ENCODE results near the gene BACE1-AS. TPM values are rescaled to one million over a fixed set of nuclear protein-coding genes. Genes with fewer than 3 reads are reported as not detected.

BACE1-AS gene
- 1.4 to 2.4 TPM (median 2.4 TPM) in 5 replicates for total RNA-seq (2022; extraction: Qiagen RNA extraction; ENCODE audit: low read depth)

DNA sequence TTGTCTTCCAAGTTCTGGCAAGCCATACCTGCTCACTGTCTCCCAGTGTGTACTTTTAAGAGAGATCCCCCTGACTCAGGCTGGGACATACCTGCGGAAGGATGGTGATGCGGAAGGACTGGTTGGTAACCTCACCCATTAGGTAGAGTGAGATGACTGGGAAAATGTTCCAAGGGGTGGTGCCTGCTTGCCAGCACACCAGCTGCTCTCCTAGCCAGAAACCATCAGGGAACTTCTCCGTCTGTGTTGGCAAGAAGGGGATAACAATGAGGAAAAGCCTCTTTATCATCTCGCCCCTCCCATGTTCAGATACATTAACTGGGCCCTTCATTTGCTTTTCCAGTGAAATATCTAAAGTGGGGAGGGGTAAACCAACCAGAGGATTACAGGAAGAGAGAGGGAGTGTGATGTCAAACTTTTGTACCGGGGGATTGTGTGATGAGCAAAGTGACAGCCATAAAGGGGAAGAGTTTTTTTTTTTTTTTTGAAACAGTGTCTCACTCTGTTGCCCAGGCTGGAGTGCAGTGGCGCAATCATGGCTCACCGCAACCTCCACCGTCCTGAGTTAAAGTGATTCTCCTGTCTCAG, at the start of gene BACE1-AS:
Gene BACE1-AS (plus strand): TSS at position 538 of the 588 bp plus-strand sequence.

DNA sequence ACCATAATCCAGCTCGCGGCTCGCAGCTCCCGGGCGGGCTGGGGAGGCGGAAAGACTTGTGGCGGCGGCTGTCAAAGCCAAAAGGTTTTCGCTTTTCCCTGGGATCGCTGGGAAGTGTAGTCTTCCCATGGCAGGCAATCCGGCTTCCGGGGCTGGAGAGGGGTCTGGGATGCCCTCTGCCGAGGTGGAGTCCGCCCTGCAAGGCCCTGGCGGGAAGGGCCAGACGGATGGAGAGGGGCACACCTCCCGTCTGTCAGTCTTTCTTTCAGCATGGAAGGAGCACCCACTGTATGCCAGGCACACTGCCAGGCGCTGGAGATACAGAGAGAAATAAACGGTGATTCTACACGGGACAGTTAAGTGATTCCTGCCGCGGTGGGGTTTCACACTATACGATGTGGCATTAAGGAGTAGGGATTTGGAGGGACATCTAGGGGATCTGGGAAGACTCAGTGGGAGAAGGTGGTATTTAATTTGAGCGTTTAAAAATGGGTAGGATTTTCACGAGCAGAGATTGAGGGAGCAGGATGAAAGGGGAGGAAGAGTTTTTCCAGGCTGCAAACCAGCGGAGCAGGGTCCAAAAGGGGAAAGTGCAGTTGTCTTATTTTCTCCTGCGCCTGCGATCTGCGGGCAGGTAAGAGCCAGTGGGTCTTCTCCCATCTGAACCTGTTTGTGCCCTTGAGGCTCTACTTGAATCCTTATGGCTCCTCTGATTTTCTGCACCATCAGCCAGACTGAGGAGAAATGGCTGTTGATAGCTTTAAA, 25.2 kb downstream of the BACE1-AS start, which contains the start of gene BACE1:
Gene BACE1 (minus strand): TSS at position 60 of the 765 bp plus-strand sequence. CDS start 461 bp downstream, outside the sequence.

DNA sequence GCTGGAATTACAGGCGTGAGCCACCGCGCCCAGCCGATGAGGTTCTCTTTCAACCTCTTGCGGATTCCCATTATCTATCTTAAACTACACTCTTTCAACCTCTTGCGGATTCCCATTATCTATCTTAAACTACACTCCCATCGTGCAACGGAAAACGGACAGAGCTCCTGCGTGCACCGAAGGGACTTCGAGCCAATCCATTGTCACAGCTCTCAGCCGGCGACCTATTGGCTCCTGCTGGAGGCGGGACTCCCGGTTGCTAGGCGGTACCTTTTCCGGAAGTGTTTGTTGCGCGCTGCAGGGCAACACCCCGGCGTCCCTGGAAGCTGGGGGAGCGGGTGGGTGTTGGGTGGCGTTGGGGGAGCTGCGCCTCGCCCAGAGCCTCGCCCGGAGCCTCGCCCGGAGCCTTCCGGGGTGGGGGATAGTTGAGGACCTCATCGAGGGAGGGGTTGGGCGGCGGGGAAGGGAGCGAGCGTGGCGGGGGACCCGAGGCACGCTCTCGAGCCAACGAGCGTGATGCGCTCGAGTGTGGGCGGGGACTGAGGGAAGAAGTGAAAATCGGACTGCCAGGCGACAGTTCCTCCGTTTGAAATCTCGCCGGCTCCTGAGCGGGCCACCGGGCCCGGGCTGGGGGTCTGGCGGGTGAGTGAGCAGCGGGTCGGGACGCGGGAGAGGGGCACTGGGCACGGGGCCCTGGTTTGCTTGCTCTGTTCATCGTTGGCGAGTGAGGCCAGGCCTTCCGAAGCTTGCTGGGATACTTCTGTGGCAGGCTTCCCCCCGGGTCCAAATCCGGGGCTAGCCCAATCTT, 36.6 kb downstream of the BACE1-AS start, which contains the start of gene CEP164:
Gene CEP164 (plus strand): TSS at position 288 of the 808 bp plus-strand sequence. CDS start 10,733 bp downstream, outside the sequence.

Other genes with a start within 250 kb of the BACE1-AS start
- 7.8 to 11.0 TPM (median 10.1 TPM) in 5 replicates for gene SIK3, start 192.9 kb upstream of the BACE1-AS start, total RNA-seq (2022; extraction: Qiagen RNA extraction; ENCODE audit: low read depth)
- 33.9 to 45.2 TPM (median 41.4 TPM) in 5 replicates for gene PAFAH1B2, start 147.1 kb upstream of the BACE1-AS start, total RNA-seq (2022; extraction: Qiagen RNA extraction; ENCODE audit: low read depth)
- gene SIDT2, start 112.6 kb upstream of the BACE1-AS start, total RNA-seq (2022; extraction: Qiagen RNA extraction; ENCODE audit: low read depth): 4.1 to 6.5 TPM (median 5.9 TPM) in 5 replicates
- 58.4 to 157 TPM (median 104 TPM) in 5 replicates for gene TAGLN, start 92.0 kb upstream of the BACE1-AS start, total RNA-seq (2022; extraction: Qiagen RNA extraction; ENCODE audit: low read depth)
- gene PCSK7, start 59.3 kb upstream of the BACE1-AS start, total RNA-seq (2022; extraction: Qiagen RNA extraction; ENCODE audit: low read depth): 13.4 to 20.8 TPM (median 16.9 TPM) in 5 replicates
- gene RNF214, start 58.7 kb upstream of the BACE1-AS start, total RNA-seq (2022; extraction: Qiagen RNA extraction; ENCODE audit: low read depth): 8.9 to 12.6 TPM (median 10.4 TPM) in 5 replicates
- 8.0 to 10.6 TPM (median 8.9 TPM) in 5 replicates for gene BACE1, start 24.9 kb downstream of the BACE1-AS start, total RNA-seq (2022; extraction: Qiagen RNA extraction; ENCODE audit: low read depth)
- gene CEP164, start 36.5 kb downstream of the BACE1-AS start, total RNA-seq (2022; extraction: Qiagen RNA extraction; ENCODE audit: low read depth): 15.1 to 18.6 TPM (median 17.8 TPM) in 5 replicates

Data from A549 treated with DMSO at 1 μM for 4 hours (cell line).